HT1080 (cell line): Measurements from ENCODE around the gene CDH11. TPM values are rescaled to one million over a fixed set of nuclear protein-coding genes. Genes with fewer than 3 reads are reported as not detected.

ENCODE experiments used
- DNase-seq: peaks from one replicate; pipeline ENCODE4 v3.0.0-alpha.2; 2015; ENCODE audit warnings: low read depth
- total RNA-seq: library from RNA; depleted of rRNA; stranded (reverse); fragments of >200 nt; shearing (Covaris generic); gene quantifications from 2 replicates; pipeline ENCODE4 v1.2.3, GENCODE V29; 2014

The CDH11 gene
- total RNA-seq, 1 experiment from 2014 or later, result 4.2 TPM

DNA sequence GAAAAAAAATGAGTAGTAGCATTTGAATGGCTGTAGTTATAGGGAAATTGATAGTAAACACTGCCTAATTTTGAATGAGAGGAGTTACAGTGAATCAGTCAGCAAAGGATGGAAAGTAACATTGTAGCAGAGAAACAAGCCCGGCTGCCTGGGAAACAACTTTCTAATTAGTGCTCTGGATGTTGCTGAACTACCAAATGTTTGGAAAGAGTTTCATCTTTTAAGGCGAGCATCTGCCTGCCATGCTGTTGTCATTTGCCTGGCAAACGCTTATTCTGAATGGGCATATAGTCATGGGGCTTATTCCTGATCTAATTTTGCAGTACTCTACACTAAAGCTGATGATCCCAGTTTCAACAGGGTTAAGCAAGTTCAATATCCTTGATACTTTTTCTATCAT, 138.6 kb downstream of the CDH11 start:
- no peak for DNase-seq

DNA sequence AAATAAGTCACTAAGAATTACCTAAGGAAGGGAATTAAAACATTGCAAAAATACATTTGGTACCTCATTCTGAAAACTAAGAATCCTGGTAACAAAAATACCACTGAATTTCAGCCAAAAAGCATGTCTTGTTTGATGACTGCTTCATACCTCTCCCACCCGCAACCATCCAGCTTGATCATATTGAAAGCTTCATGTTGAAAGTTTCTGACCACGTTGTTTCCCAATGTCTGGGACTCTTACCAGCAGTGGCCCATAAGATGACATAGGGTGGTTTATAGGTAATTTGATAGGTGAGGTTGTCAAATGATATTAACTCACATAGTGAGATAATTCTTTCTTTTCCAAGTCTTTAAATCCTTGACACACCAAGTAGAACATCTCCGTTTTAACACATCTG, 139.3 kb downstream of the CDH11 start:
- no peak for DNase-seq

DNA sequence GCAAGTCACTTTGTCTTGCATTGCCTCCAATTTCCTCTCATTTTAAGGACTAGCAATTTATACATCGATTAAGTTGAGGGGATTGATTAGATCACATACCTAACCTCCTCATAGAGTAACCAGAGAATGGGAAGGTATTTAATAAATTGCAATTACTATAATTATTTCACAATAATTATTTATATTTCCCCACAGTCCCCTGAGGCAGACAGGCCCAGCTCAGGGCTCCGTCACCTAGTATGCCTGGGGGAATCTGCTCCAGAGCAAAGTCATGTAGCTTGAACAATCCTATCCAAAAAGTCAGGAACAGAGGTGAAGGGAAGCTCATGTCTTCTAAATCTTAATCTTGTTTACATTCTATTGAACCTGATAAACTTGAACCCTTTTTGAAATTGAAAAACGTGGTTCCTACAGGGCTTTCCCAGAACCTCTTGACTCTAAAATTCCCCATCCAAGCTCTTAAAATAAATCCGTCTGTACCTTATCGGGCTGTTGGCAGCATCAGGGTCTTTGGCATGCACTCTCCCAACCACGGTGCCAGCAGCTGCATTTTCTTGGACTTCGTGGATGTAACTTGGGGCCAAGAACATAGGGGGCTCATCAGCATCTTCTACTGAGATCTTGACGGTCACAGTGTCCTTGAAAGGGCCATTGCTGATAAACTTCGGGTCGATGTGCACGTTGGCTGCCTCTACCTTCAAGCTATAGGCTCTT, 140.1 kb downstream of the CDH11 start:
- DNase-seq, result no peak

GRCh38 chr16:64977206-64977920, 144.5 kb downstream of the CDH11 start:
- DNase-seq, result no peak

- DNase-seq, result no peak
Observed at GRCh38 chr16:64975821-64976220, 146.0 kb downstream of the CDH11 start.

GRCh38 chr16:64974381-64974780, 147.5 kb downstream of the CDH11 start:
- DNase-seq, result no peak

GRCh38 chr16:64973171-64973570, 148.7 kb downstream of the CDH11 start:
- no peak for DNase-seq

GRCh38 chr16:64971171-64971570, 150.7 kb downstream of the CDH11 start:
- no peak for DNase-seq

DNA sequence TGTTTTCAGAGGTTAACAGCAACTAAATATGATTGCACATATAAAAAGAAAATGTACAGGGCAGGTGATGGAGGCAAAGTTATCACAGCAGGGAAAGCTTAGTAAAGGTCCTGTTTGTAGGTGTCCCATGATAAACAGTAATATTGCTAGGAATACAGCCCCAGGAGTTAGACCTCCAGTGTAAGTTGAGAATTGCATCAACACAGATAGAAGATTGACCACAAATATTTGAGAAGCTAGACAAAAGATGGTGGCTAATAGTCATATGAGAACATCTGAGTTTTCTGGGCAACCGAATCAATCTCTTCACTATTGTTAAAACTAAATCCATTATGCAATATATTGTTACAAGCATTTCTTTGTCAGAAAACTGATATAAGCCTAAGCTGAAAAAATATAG, 152.6 kb downstream of the CDH11 start:
- no peak for DNase-seq

DNA sequence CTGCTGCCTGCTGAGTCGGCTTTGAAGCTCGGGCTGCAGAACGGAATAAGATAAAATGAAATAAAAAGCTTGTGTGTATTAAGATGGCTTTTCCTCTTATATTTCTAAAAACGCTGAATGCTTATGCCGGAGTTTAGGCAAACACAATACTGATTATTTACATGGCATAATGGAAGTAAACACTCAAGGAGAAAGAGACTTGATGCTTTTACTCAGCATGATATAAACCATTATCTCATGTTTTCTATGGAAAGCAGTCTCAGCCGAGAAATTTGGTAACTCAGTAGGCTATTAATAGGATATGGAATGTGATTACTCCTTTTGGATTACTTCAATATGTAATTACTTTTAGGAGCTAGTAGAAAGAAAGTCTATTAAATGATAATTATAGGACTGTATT, 153.3 kb downstream of the CDH11 start:
- DNase-seq, result no peak

DNA sequence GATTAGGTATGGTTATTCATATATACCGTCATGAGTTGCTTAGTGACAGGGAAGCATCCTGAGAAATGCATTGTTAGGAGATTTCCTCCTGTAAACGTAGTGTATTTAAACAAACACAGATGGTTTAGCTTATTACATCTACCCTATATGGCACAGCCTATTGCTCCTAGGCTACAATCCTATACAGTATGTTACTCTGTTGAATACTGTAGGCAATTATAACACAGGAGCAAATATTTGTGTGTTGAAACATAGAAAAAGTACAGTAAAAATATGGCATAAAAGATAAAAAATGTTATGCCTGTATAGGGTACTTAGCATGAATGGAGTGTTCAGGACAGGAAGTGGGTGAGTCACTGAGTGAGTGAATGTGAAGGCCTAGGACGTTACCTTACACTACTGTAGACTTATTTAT, 157.7 kb downstream of the CDH11 start:
- DNase-seq, result peak; percentile 55

- peak; percentile 1 for DNase-seq
Observed at GRCh38 chr16:64962786-64963185, 159.1 kb downstream of the CDH11 start.

- no peak for DNase-seq
Observed at GRCh38 chr16:64957246-64957645, 164.6 kb downstream of the CDH11 start.

DNA sequence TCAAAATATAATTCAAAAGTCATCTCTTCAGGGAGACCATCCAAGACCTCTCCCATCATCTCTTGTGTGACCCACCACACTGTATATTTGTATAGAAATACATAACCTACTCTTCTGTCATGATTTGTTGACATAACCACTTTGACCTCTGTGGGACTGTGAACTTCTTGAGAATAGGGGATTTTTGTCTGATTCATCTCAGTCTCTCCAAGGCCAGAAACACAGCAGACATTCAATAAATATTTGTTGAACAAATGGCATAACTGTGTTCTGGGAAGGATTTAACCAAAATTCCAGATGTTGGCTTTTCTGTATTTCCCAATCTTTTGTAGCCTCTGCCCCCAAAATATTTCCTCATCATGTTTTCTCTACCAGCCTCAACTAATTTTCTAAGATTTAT, 169.7 kb downstream of the CDH11 start:
- no peak for DNase-seq

DNA sequence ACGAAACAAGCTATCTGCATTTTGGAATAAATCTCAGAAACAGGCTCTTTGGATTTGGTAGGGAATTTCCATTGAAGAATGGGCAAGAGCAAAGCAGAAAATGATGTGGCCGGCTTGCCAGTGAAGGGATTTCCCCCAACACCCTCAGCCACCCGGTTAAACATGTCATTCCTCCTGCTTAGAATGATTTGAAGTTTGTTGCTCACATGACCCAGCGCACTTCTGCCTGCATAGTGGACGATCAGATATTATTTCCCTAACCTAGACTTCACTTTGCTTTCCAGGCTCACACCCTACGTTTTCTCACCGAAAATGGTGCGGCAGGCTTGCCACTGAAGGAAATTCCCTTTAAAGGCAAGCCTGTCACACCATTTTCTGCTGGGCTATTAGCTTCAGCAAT, 170.7 kb downstream of the CDH11 start:
- no peak for DNase-seq

DNA sequence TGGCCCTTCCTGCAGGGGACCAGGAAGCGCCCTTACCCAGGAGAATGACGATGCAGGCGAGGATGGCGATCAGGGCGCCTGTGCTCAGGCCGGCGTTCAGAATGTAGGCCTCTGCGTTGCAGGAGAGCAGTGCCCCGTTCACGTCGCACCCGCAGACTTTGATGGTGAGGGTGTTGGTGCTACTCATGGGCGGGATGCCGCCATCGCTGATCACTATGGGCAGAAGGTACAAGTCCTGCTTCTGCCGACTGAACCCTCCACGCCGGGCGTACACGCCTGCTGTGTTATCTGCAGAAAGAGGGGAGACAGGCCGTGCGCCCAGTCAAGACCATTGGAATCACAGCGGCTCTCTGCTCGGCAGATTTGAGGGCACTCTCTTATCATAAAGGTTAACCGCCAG, 171.1 kb downstream of the CDH11 start:
- no peak for DNase-seq

- no peak for DNase-seq
Observed at GRCh38 chr16:64950262-64950661, 171.6 kb downstream of the CDH11 start.

- DNase-seq, result no peak
Observed at GRCh38 chr16:64948056-64948455, 173.8 kb downstream of the CDH11 start.

- no peak for DNase-seq
Observed at GRCh38 chr16:64947651-64948050, 174.2 kb downstream of the CDH11 start.

DNA sequence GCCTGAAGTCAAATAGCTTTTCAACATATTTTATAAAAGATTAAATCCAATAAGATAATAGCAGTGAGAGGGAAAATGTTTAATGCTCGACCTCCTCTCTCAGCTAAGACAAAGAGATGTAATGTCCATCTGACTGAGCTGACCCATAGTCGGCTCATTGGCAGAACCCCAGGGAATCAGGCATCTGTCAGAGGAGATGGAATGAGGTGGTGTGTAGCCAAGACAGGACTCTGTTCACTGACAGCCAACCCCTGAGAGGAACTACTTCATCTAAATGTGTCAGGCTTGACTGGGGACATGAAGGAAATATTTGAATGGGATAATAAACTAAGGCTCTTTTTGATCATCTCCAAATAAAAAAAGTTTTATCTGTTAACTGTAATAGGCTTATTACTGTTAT, 188.0 kb downstream of the CDH11 start:
- no peak for DNase-seq

DNA sequence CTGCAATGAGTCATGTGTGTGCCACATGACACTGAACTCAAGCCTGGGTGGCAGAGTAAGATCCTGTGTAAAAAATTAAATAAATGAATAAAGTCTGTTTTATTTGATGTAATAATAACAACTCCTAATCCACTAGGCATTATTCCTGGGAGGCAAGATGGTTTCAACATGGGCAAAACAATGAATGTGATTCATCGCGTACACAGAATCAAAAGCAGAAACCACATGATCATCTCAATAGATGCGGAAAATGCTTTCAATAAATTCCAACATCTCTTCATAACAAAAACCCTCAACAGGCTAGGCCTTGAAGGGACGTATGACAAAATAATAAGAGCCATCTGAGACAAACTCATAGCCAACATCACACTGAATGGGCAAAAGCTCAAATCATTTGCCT, 195.4 kb downstream of the CDH11 start:
- no peak for DNase-seq

DNA sequence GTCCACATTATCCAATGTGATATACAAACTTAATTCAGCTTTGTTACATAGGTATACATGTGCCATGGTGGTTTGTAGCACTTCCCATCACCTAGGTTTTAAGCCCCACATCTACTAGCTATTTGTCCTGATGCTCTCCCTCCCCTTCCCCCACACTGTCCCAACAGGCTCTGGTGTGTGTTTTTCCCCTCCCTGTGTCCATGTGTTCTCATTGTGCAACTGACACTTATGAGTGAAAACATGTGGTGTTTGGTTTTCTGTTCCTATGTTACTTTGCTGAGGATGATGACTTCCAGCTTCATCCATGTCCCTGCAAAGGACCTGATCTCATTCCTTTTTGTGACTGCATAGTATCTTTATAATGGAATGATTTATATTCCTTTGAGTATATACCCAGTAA, 196.7 kb downstream of the CDH11 start:
- DNase-seq, result no peak

GRCh38 chr16:64924086-64924485, 197.8 kb downstream of the CDH11 start:
- no peak for DNase-seq
